HepG2 (cell line): ENCODE results near the gene MTR. TPM values are rescaled to one million over a fixed set of nuclear protein-coding genes. Genes with fewer than 3 reads are reported as not detected.

Experiments
- ATAC-seq: fragments of 200-7000 bp; cut with Tn5 transposase; 3 replicates; pipeline ENCODE4 v1.9.1; 2020; ENCODE audit warnings: mild to moderate bottlenecking, moderate library complexity
- BruUV-seq: library from RNA; stranded (reverse); fragments of 400-500 nt; replicated peaks from 2 replicates; lab custom pipeline; 2021; lab: Mats Ljungman, UMichigan
- CTCF ChIA-PET: fragments of 300-600 bp; formaldehyde crosslinking; extraction: SDS; loops from one replicate; lab custom pipeline; 2021; ENCODE audit warnings: low total read pairs, inconsistent platforms, low intra/inter-chr PET ratio; lab: Yijun Ruan, JAX
- POLR2A ChIA-PET: fragments of 350-600 bp; sonication (Branson Sonifier 250); formaldehyde crosslinking; loops from one replicate; lab custom pipeline; 2020; ENCODE audit warnings: antibody characterized with exemption, inconsistent platforms; lab: Yijun Ruan, JAX
- DNase-seq: peaks from one replicate; pipeline ENCODE4 v3.0.0-alpha.2; 2015; ENCODE audit warnings: low spot score
- FAIRE-seq: peaks from 3 replicates; lab custom pipeline; 2011; peaks lifted over from hg19 to GRCh38; lab: Jason Lieb, UNC
- H2AFZ ChIP-seq: one replicate; pipeline ENCODE4 v1.6.1; 2011; ENCODE audit warnings: low read length, inconsistent platforms
- H3K27ac ChIP-seq: fragments of 300-600 bp; 3 replicates; pipeline ENCODE4 v1.8.0; 2011; ENCODE audit warnings: mixed run types, mild to moderate bottlenecking, mixed read lengths, low read length, inconsistent platforms; ENCODE audit not compliant: insufficient read depth; ENCODE audit errors: extremely low read length
- H3K27me3 ChIP-seq, 2 experiments: fragments of 200-600 bp in 1 of 2; 2 replicates in 1 of 2; 3 replicates in 1 of 2; pipeline versions ENCODE4 v1.6.0 to v1.8.0; 2011; ENCODE audit warnings: low read length in 2 of 2, mild to moderate bottlenecking in 2 of 2, moderate library complexity in 2 of 2, inconsistent platforms in 1 of 2; ENCODE audit not compliant: insufficient read depth in 2 of 2, control insufficient read depth in 1 of 2
- H3K36me3 ChIP-seq, 2 experiments: fragments of 200-600 bp in 1 of 2; replicated peaks in 1 of 2; 2 replicates in 1 of 2; 3 replicates in 1 of 2; pipeline versions ENCODE4 v1.5.1 to v1.8.0; 2011; ENCODE audit warnings: low read length in 2 of 2, inconsistent platforms in 1 of 2; ENCODE audit not compliant: insufficient read depth in 2 of 2, control insufficient read depth in 1 of 2
- H3K4me1 ChIP-seq: 2 replicates; pipeline ENCODE4 v1.5.1; 2012; ENCODE audit warnings: low read length, inconsistent platforms; ENCODE audit not compliant: insufficient read depth
- H3K4me2 ChIP-seq: 2 replicates; pipeline ENCODE4 v1.6.0; 2011; ENCODE audit warnings: low read depth, low read length, inconsistent platforms
- H3K4me3 ChIP-seq, 3 experiments: fragments of 200-600 bp in 1 of 3; sonication (generic), shearing (Covaris generic) in 1 of 3; replicated peaks in 1 of 3; 2 replicates each; pipeline ENCODE4 v1.5.1; 2011 to 2016; ENCODE audit warnings: low read length in 3 of 3, inconsistent platforms in 2 of 3, low read depth in 2 of 3, mild to moderate bottlenecking in 2 of 3, control low read depth in 1 of 3, mixed read lengths in 1 of 3; ENCODE audit not compliant: insufficient read depth in 1 of 3
- H3K79me2 ChIP-seq: one replicate; pipeline ENCODE4 v1.6.1; 2011; ENCODE audit warnings: low read length, inconsistent platforms; ENCODE audit not compliant: insufficient read depth
- H3K9ac ChIP-seq: 2 replicates; pipeline ENCODE4 v1.6.0; 2011; ENCODE audit warnings: mild to moderate bottlenecking, low read depth, low read length, inconsistent platforms; ENCODE audit not compliant: insufficient read depth
- H3K9me3 ChIP-seq: 2 replicates; pipeline ENCODE4 v1.5.1; 2012; ENCODE audit warnings: mild to moderate bottlenecking, low read length
- H4K20me1 ChIP-seq: 2 replicates; pipeline ENCODE4 v1.6.0; 2011; ENCODE audit warnings: inconsistent platforms, mild to moderate bottlenecking, low read length, moderate library complexity; ENCODE audit not compliant: insufficient read depth
- ARHGAP35 ChIP-seq: sonication (generic); formaldehyde crosslinking; IDR thresholded peaks from 2 replicates; pipeline ENCODE4 v1.9.0; 2022; ENCODE audit warnings: mild to moderate bottlenecking, inconsistent platforms, moderate library complexity, missing genetic modification reagents, borderline replicate concordance
- CEBPB ChIP-seq: IDR thresholded peaks from 2 replicates; pipeline ENCODE4 v1.6.1; 2011; ENCODE audit warnings: low read depth, low read length, improper control_type of control experiment, borderline replicate concordance
- FIP1L1 ChIP-seq: fragments of 200-400 bp; formaldehyde crosslinking; IDR thresholded peaks from 2 replicates; pipeline ENCODE4 v1.6.1; 2018; ENCODE audit warnings: low read depth, mild to moderate bottlenecking, low read length, moderate library complexity, borderline replicate concordance; ENCODE audit not compliant: insufficient read depth
- HOXD1 ChIP-seq: sonication (generic); formaldehyde crosslinking; IDR thresholded peaks from 2 replicates; pipeline ENCODE4 v1.5.0; 2020; ENCODE audit warnings: missing genetic modification reagents
- MXD4 ChIP-seq: IDR thresholded peaks from 2 replicates; pipeline ENCODE4 v1.6.1; 2016; ENCODE audit warnings: mild to moderate bottlenecking, missing biosample characterization, missing genetic modification reagents
- NFKBIZ ChIP-seq: IDR thresholded peaks from 2 replicates; pipeline ENCODE4 v1.6.1; 2018; ENCODE audit warnings: missing genetic modification reagents, missing compliant biosample characterization
- PAWR ChIP-seq: sonication (generic); formaldehyde crosslinking; IDR thresholded peaks from 2 replicates; pipeline ENCODE4 v1.4.0; 2020; ENCODE audit warnings: missing genetic modification reagents, mild to moderate bottlenecking, borderline replicate concordance
- RERE ChIP-seq: IDR thresholded peaks from 2 replicates; pipeline ENCODE4 v1.6.1; 2016; ENCODE audit warnings: low read depth, missing genetic modification reagents, missing compliant biosample characterization
- ZBTB8A ChIP-seq: sonication (generic); formaldehyde crosslinking; IDR thresholded peaks from 2 replicates; pipeline ENCODE4 v1.4.0; 2020; ENCODE audit warnings: mild to moderate bottlenecking, low read depth, missing genetic modification reagents, borderline replicate concordance
- ZSCAN25 ChIP-seq: sonication (generic); formaldehyde crosslinking; IDR thresholded peaks from 2 replicates; pipeline ENCODE4 v1.8.0; 2022; ENCODE audit warnings: mild to moderate bottlenecking, missing genetic modification reagents
- WGBS: methylation state at CpG from one replicate; pipeline ENCODE4 v1.1.6; 2017; ENCODE audit warnings: low lambda C conversion rate; 5-methylcytosine and 5-hydroxymethylcytosine counted together
- in situ Hi-C: cut with HindIII; loops from 2 replicates; pipeline ENCODE4 v1.10.0; 2017; ENCODE audit warnings: low pct_unique_long_range_greater_than_20kb; ENCODE audit not compliant: extremely low pct_ligation_motif_present
- intact Hi-C: fragments of 100-400 bp; cut with micrococcal nuclease; formaldehyde crosslinking; loops from one replicate; pipeline ENCODE4 v1.10.0; 2022; ENCODE audit not compliant: unreplicated experiment
- polyA plus RNA-seq, 8 experiments: library from polyadenylated mRNA; depleted of rRNA in 3 of 8; stranded (reverse) in 7 of 8; unstranded in 1 of 8; fragments of >200 nt; fragmentation: Illumina TruSeq in 4 of 8; extraction: Trizol in 4 of 8; gene quantifications; 2 replicates each; pipeline versions ENCODE4 v1.2.1 to v1.2.3, GENCODE V29; 2011 to 2016; ENCODE audit warnings: low read depth in 4 of 8, missing spikeins in 1 of 8, mixed read lengths in 1 of 8; ENCODE audit not compliant: insufficient read depth in 1 of 8
- total RNA-seq, 5 experiments: library from RNA; depleted of rRNA; stranded (reverse); fragments of >200 nt; fragmentation: Illumina TruSeq; extraction: Trizol; gene quantifications; 2 replicates each; pipeline ENCODE4 v1.2.3, GENCODE V29; 2016; ENCODE audit warnings: low read depth in 1 of 5

The MTR gene
- total and polyA plus RNA-seq, 2 of the 13 experiments (the other 11 are each of a cell fraction or from before 2014, with no cell fraction given) = 16.3 to 36.1 TPM

DNA sequence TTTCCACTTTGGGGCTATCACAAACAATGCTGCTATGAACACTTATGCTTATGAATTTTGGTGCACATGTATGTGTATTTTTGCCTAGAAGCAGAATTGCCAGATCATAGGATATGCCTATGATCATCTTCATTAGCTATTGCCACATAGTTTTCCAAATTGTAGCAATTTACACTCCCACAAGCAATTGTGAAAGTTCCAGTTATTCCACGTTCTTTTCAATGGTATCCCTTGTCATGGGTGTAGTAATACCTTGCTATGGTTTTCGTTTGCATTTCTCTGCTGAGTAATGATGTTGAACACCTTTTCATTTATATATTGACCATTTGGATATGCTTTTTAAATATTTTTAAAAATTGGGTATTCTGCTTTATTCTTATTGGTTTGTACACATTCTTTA lies 82.6 kb downstream of the MTR start:
- Histone ChIP-seq H3K9ac (no peak overlapping the region), H2AFZ (no peak overlapping the region), H3K4me1 (no peaks in the 10 kb centered on the region), H3K9me3 (no peaks in the 10 kb centered on the region), H3K4me2 (no peak overlapping the region), H3K4me3 (no peak overlapping the region), H3K36me3 (peaks cover 11 to 55% of the 10 kb centered on the region in 2 experiments; a peak in 4 of 5 replicates), H3K79me2 (no peaks in the 10 kb centered on the region), H3K27ac (no peak overlapping the region), H3K27me3 (no peaks in the 10 kb centered on the region), H4K20me1 (no peaks in the 10 kb centered on the region)
- FAIRE-seq (no peak), ATAC-seq (no peak), DNase-seq (no peak)
- no TSS peak for BruUV-seq
- TF ChIP-seq CEBPB (0 out of 2 replicates have a peak, but pooled peaks have one; percentile 4), ZSCAN25 (CRISPR knock-in tag) (no peak)
- intact Hi-C loops = no loop called here
- ChIA-PET CTCF (no interaction called here), POLR2A (no interaction called here)
- WGBS = 98% methylated on average over 2 of the region's 2 CpGs
- in situ Hi-C loops = no loop called here

DNA sequence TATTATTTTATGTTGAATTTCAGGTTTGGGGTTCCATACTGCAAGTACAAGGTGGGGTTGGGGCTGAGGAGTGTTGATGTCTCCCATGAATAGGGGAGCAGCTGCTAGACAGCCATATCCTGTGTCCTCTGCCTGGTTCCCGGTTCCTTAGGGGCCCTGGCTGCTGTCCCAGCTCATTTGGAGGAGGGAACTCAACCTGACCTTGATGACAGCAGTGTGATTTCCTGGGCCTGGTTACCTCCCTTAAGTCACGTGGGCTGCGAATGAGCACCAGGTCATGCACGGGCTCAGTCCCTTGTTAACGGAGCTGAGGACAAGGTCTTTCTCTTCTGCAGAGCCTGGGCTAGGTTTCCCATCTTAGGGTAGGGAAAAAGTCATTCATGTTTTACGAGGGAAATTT lies 85.1 kb downstream of the MTR start:
- in situ Hi-C loops = no loop called here
- Histone ChIP-seq H4K20me1 (no peaks in the 10 kb centered on the region), H3K4me1 (no peaks in the 10 kb centered on the region), H2AFZ (no peak overlapping the region), H3K4me2 (no peak overlapping the region), H3K79me2 (no peaks in the 10 kb centered on the region), H3K9ac (no peak overlapping the region), H3K4me3 (no peak overlapping the region), H3K27me3 (no peaks in the 10 kb centered on the region), H3K27ac (no peak overlapping the region), H3K9me3 (no peaks in the 10 kb centered on the region), H3K36me3 (peaks cover 7 to 50% of the 10 kb centered on the region in 2 experiments; a peak in 4 of 5 replicates)
- 93% methylated on average over 6 of the region's 6 CpGs for WGBS
- DNase-seq (no peak), FAIRE-seq (no peak), ATAC-seq (no peak)
- POLR2A ChIA-PET = no interaction called here
- intact Hi-C loops = no loop called here
- no peak for TF ChIP-seq ZBTB8A
- no peak for TF ChIP-seq FIP1L1
- no peak for TF ChIP-seq RERE
- no peak for TF ChIP-seq MXD4 (CRISPR knock-in tag)
- no peak for TF ChIP-seq HOXD1 (CRISPR knock-in tag)
- TF ChIP-seq NFKBIZ (CRISPR knock-in tag) = no peak
- no peak for TF ChIP-seq PAWR (CRISPR knock-in tag)
- no peak for TF ChIP-seq ARHGAP35 (CRISPR knock-in tag)
- no TSS peak for BruUV-seq
- CTCF ChIA-PET = no interaction called here
